MG63 (cell line): ENCODE results near the gene OSMR. TPM values are rescaled to one million over a fixed set of nuclear protein-coding genes. Genes with fewer than 3 reads are reported as not detected.

Experiments used
- DNase-seq: peaks from one replicate; pipeline ENCODE4 v3.0.0-alpha.2; 2020
- H3K27me3 ChIP-seq: fragments of 250-450 bp; sonication (Bioruptor Pico); 2 replicates; pipeline ENCODE4 v1.5.1; 2020; ENCODE audit warnings: mild to moderate bottlenecking, moderate library complexity
- H3K36me3 ChIP-seq: fragments of 250-450 bp; sonication (Bioruptor Pico); 2 replicates; pipeline ENCODE4 v1.5.1; 2020; ENCODE audit warnings: mild to moderate bottlenecking, moderate library complexity
- H3K4me3 ChIP-seq: fragments of 250-450 bp; sonication (Bioruptor Pico); 2 replicates; pipeline ENCODE4 v1.5.1; 2020; ENCODE audit warnings: mild to moderate bottlenecking, moderate library complexity
- H3K9me3 ChIP-seq: fragments of 250-450 bp; sonication (Bioruptor Pico); 2 replicates; pipeline ENCODE4 v1.5.1; 2020; ENCODE audit warnings: mild to moderate bottlenecking, moderate library complexity
- total RNA-seq: library from RNA; depleted of rRNA; stranded (reverse); fragments of >200 nt; shearing (Covaris generic); gene quantifications from 2 replicates; pipeline ENCODE4 v1.2.3, GENCODE V29; 2014; ENCODE audit warnings: low replicate concordance; rRNA removed

Gene OSMR
- 10.1 and 23.4 TPM in 2 replicates for total RNA-seq

DNA sequence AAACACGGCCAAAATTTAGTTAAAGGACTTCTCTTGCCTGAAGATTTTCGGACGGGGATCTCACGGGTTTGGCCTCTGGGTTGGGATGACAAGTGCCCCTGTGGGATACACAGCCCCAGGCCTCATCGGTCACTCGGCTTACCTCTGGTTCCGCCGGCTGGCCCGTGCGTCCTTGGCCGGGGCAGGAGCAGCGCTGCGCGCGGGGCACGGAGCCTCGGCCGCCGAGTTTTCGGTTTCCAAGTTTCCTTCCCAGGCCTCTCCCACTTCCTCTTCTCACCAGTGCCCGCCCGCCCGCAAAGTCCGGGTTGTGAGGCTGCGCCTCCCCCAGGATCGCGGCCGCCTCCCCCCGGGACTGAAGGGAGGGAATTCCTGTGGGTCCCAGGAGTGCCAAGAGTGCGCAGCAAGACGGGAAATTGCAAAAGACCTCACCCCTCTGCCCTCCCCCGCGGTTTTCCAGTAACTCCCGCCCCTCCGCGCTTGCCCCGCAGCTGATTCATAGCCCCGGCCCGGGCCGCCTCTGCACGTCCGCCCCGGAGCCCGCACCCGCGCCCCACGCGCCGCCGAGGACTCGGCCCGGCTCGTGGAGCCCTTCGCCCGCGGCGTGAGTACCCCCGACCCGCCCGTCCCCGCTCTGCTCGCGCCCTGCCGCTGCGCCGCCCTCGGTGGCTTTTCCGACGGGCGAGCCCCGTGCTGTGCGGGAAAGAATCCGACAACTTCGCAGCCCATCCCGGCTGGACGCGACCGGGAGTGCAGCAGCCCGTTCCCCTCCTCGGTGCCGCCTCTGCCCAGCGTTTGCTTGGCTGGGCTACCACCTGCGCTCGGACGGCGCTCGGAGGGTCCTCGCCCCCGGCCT lies at the start of gene OSMR:
Gene OSMR, plus strand, starts transcription at position 487 of the 853 bp plus-strand sequence. CDS start 23,033 bp downstream, outside the sequence.
- H3K27me3 ChIP-seq = no peaks in the 10 kb centered on the region
- H3K36me3 ChIP-seq = peaks cover 18% of the 10 kb centered on the region
- H3K9me3 ChIP-seq = peaks cover 7% of the 10 kb centered on the region; the same call in 1 of the 2 replicates
- peak; percentile 98 for DNase-seq
- H3K4me3 ChIP-seq = peak within 1 kb of the TSS; percentile 86

DNA sequence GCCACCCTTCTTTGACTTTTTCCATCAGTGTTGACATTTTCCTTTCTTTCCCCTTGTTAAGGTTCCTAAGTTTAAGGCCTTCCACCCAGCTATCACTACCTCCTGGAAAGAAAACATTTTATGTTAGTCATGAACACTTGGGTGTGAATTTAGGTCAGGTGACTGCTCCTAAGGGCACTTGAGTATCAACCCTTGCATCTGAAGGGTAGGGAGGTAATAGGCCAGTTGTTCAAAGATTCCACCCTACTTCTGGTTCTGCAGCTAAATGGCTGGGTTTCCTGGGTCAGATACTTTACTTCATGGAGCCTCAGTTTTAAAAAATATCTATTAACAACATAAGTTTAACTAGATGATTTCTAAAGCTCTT lies 49.1 kb upstream of the OSMR start:
- H3K4me3 ChIP-seq = no peak overlapping the region
- H3K36me3 ChIP-seq = no peaks in the 10 kb centered on the region
- H3K9me3 ChIP-seq = no peaks in the 10 kb centered on the region
- DNase-seq = no peak
- H3K27me3 ChIP-seq = no peaks in the 10 kb centered on the region

DNA sequence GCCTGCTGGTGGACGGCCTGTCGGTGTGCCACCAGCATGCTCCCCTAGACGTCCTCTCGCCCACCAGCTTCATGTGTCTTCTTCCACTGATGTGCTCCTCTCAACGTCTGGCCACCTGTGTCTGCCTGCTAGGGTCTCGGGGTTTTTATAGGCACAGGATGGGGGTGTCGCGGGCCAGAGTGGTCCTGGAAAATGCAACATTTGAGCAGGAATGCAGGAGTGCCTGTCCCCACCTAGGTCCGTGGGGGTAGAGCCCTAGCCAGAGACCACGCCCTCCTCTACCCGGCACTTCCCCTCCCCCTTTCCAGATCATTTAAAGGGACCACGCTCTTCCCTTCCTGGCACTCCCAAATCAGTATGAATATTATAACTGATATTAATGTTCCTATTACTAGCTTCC lies 48.0 kb upstream of the OSMR start:
- H3K9me3 ChIP-seq = no peaks in the 10 kb centered on the region
- no peaks in the 10 kb centered on the region for H3K36me3 ChIP-seq
- H3K4me3 ChIP-seq = no peak overlapping the region
- no peak for DNase-seq
- no peaks in the 10 kb centered on the region for H3K27me3 ChIP-seq

DNA sequence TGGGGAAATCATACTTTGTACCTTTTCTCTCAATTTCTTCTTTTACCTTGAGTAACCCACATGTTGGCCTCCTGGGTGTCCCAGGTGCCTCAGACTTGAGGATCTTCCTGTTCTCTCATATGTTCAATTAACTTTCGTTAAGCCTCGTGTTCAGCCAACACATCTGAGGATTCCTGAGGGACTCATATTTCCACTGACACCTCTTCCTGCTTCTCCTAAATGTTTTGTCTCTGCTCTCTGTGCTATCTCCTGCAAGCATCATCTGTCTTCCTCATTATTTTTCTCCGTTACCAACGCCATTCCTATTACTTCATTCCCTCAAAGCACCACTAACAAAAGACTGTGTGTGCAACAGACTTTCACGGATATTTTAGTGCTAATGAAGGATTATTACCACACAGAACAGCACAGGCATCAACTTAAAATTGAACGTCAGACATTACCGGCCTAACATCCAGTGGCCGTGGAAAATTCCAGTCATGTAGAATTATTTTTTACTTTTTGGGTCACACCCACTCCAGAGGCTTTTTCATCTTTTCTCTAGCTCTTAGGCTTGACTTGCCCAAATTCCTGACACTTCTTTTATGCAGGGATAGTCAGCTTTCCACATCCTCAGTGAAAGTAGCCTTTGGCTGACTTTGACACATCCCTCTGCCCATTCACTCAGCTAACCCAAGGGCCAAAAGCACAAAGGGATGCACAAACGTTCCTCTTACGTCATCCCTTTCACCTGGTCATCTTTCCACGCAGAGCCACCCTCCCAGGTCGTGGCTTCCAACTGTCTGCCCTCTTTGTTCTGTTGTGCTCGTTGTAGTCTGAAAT lies 46.0 kb upstream of the OSMR start:
- H3K27me3 ChIP-seq = no peaks in the 10 kb centered on the region
- H3K4me3 ChIP-seq = no peak overlapping the region
- H3K9me3 ChIP-seq = no peaks in the 10 kb centered on the region
- no peaks in the 10 kb centered on the region for H3K36me3 ChIP-seq
- no peak for DNase-seq

DNA sequence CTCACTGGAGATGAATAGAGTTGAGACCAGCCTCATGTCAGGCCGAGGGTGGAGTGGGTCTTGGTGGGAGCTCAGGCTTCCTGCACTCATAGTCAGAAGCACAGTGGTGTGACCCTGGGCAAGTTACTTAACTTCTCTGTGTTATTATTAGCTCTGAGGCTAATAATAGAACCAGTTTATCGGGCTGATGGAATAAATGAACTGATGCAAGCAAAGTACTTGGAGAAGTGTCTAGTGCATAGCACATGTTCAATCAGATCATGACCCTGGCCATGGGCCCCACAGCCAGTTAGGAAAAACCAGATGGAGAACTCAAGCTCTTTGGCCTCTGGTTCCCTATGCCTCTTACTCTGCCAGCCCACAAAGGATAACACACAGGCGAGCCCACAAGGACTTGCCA lies 45.3 kb upstream of the OSMR start:
- Histone ChIP-seq H3K36me3 (no peaks in the 10 kb centered on the region), H3K27me3 (no peaks in the 10 kb centered on the region), H3K9me3 (no peaks in the 10 kb centered on the region), H3K4me3 (no peak overlapping the region)
- DNase-seq = no peak

DNA sequence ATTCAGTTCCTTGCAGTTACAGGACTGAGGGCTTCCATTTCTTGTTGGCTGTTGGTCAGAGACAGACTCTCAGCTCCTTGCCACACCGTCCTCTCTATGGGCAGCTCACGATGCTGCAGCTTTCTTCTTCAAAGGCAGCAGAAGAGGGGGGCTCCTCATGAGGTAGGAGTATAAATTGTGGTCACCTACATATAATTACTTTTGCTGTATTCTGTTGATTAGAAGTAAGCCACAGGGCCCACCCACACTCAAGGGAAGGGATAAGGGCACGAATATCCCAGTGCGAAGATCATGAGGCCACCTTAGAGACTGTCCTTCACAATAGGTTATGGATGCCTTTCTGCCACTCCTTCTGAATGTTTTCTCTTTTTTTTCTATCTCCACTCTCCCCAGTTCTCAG lies 43.7 kb upstream of the OSMR start:
- Histone ChIP-seq H3K9me3 (no peaks in the 10 kb centered on the region), H3K27me3 (no peaks in the 10 kb centered on the region), H3K4me3 (no peak overlapping the region), H3K36me3 (no peaks in the 10 kb centered on the region)
- no peak for DNase-seq

DNA sequence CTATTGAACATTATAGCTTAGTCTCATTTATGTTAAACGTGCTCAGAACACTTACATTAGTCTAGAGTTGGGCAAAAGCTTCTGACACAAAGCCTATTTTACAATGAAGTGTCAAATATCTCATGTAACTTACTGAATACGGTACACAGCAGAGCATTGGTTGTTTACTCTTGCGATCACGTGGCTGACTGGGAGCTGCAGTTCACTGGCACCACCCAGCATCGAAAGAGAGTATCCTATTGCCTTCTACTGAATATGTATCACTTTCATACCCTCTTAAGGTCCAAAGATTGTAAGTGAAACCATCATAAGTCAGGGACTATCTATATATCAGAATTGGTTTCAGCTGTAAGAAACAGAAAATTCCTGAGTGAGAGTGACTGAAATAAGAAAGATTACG lies 42.6 kb upstream of the OSMR start:
- no peak for DNase-seq

DNA sequence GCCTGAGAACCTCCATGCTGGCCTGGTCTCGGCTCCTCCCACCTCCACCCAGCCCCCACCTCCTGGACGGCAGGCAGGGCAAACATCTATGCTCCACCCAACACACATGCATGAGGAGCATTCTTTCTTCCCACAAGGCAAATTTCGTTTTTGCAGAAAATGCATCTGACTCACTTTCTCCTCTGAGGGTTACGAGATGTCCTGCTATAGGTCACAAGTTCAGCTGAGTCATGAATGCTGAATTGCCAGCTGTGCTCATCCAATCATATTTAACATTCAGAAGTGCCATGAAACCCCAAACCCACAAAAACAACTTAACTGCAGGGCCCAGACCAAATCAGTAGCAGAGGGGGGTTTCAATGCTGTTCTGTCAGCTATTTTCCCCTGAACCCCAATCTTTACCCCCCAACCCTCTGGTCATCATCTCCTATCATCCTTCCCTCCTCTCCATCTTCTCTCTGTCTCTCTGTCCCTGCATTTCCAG lies 39.0 kb upstream of the OSMR start:
- Histone ChIP-seq H3K36me3 (no peaks in the 10 kb centered on the region), H3K4me3 (no peak overlapping the region), H3K27me3 (no peaks in the 10 kb centered on the region), H3K9me3 (no peaks in the 10 kb centered on the region)
- peak; percentile 43 for DNase-seq

More for the DNA sequence above, 42.6 kb upstream of the OSMR start:
- H3K36me3 ChIP-seq = no peaks in the 10 kb centered on the region
- no peaks in the 10 kb centered on the region for H3K9me3 ChIP-seq
- H3K27me3 ChIP-seq = no peaks in the 10 kb centered on the region
- H3K4me3 ChIP-seq = no peak overlapping the region

DNA sequence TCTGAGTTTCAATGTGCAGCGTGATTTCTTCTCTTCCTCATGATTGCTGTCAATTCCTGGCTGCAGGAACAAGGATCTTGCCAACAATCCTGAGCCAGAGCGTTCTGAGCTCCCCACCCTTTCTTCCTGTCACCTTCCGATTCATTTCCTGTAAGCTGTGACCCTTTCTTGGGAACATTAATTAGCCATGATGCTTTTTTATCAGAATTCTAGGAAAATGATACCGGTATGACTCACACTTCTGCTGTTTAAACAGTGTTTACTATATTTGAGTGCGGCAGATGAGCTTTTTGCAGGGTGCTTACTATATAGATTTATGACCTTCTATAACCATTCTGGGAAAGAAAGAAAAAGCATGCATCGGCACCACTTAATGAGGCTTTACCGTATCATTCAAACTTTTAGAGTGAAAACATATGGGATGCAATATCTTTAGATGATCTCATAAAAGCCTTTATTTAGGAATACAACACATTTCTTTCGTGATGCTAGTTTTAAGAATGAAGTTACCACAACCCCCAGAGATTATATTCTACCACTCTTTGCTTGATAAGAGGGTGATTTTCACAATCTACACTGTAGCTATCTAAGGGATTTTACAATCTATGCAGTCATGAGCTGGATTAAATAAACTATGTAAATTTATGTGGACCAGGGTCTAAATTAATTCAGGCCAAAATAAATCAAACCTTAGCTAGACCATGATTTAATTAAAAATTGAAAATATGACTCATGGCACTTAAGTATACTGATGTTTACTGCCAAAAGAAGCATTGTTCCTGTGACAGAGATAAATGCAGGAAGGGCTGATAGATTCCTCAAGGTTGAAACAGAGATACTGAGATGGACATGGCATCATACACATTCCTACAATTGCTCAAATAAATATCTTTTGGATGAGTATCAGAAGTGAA lies 38.0 kb upstream of the OSMR start:
- DNase-seq = peak; percentile 11
- Histone ChIP-seq H3K27me3 (no peaks in the 10 kb centered on the region), H3K36me3 (no peaks in the 10 kb centered on the region), H3K4me3 (no peak overlapping the region), H3K9me3 (no peaks in the 10 kb centered on the region)

DNA sequence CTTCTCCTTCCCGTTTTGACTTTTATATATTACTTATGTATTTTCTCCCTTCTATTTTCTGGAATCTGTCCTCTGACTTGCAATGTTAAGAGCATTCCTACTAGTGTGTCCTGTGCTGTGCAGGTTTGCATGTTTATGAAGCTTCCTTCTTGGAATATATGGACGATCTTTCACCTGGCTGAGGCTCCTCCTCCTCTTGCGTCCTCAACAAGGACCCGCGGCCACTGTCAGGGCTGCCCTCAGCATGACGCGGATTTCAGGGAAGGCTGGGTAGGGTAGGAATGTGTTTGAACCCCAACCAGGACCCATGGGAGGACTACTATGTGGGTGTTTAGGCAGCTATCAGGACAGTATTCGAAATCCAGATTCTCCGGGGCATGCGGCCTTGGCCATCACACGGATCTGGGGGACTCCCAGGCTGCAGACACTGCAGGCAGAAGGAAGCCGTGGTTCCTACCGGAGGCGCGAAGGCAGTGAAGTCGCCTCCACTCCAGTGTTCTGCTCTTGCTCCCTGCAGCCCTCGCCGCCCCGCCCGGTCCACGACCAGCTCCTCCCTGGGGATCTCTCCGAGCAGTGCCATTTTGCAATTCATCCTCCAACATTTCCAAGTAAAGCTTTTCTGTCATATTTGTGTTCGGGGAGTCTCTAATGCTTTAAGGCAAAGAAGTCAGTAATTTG lies 37.0 kb upstream of the OSMR start:
- no peaks in the 10 kb centered on the region for H3K9me3 ChIP-seq
- no peaks in the 10 kb centered on the region for H3K36me3 ChIP-seq
- H3K27me3 ChIP-seq = no peaks in the 10 kb centered on the region
- DNase-seq = no peak
- H3K4me3 ChIP-seq = no peak overlapping the region

DNA sequence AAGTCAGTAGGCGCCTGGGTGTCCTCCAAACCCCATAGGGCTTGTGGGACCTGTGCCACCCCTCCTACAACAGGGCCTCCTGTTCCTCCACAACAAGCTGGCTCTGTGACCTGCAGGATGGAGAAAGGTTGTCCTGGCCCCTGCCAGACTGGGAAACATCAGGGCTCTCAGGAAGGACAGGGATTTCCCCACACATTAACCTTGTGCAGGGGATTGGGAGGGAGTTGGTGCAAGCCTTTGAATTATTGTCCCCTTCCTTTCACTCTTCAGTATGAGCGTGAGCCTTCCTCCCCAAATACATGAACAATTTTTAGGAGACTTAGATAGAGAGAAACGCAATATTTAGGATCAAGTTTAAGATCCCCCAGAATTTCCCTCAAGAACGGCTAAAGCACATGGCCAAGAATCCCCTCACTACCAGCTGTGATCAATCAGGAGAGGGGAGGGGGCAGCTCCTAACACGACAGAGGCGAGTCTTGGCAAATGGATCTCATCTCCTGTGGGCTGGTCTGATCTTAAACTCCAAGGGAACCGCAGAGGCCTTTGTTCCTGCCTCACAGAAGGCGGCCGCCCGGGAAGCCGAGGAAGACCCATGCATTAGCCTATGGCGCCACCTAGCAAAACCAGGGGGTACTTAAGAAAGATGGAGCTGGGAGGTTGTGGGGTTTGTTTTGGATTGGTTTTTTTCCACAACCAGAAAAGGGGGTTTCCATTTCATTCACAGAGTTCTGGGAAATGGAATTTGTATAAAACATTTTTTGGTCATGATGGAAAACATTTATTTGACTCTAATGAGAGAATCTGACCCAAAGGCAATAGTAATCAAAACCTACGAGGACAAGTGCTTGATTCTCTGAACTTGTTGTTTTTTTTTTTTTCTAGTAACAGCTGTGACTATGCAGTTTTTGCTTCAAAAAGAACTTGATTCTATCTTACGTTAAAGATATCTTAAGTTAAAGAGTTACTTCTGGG lies 36.1 kb upstream of the OSMR start:
- DNase-seq = peak; percentile 71
- no peaks in the 10 kb centered on the region for H3K27me3 ChIP-seq
- H3K9me3 ChIP-seq = no peaks in the 10 kb centered on the region
- no peak overlapping the region for H3K4me3 ChIP-seq
- no peaks in the 10 kb centered on the region for H3K36me3 ChIP-seq

DNA sequence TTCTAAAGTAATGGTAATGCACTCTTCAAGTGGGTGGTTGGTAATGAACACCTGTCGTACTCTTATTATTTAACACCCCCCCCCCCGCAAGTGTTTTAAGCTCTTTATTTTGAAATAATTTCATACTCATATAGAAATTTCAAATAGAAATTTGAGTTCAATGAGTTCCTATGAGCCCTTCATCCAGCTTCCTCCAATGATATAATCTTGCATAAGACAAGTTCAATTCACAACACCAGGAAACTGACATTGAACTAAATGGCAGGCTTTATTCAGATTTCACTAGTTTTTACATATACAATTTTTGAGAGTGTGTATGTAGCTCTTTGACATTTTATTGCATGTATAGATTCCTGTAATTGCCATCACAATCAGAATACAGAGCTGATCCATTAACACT lies 30.9 kb upstream of the OSMR start:
- H3K4me3 ChIP-seq = no peak overlapping the region
- H3K36me3 ChIP-seq = 0 out of 2 replicates have a peak, but pooled peaks cover 2% of the 10 kb centered on the region
- H3K9me3 ChIP-seq = 0 out of 2 replicates have a peak, but pooled peaks cover 2% of the 10 kb centered on the region
- no peak for DNase-seq
- no peaks in the 10 kb centered on the region for H3K27me3 ChIP-seq

DNA sequence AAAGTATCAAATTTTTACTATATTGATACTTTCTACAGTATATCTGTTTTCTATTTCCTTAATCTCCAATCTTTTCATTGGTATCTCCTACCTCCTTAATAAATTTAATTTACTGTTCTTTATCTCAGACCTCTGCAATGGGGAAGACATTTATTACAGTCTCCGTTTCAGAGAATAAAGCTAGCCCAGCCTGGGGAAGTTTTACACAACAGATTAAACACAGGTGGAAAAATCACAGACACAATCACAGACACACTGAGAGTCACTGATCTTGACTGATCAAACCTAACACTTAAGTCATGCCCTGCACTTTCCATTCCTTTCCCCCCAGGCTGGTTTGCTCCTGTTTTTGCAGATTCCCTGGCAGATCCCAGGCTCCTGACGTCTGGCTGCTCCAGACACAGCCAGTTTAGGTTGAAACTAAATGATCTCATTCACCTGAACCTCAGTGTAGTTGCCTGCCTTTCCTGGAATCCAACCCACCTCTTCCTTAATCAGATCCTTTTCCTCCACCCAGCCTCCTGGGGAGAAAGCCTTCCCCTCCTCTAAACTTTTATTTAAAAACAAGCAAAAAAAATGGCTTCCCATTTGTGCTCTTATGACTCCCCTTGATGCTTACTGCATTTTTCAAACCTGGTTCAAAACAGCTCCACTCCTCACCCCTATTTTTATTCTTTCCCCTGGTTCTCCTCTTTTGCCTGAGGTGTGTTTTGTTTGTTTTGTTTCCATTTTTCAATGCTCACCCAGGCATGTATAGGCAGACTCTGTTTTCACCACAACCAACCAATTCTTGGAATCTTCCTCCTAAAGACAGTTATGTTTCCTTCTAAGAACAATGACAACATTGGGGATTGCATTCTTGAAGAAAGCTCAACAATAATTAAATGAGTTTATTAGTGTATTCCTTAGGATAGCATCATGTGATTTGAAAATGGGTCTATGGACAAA lies 29.5 kb upstream of the OSMR start:
- Histone ChIP-seq H3K9me3 (0 out of 2 replicates have a peak, but pooled peaks cover 3% of the 10 kb centered on the region), H3K36me3 (0 out of 2 replicates have a peak, but pooled peaks cover 2% of the 10 kb centered on the region), H3K4me3 (no peak overlapping the region), H3K27me3 (no peaks in the 10 kb centered on the region)
- no peak for DNase-seq

DNA sequence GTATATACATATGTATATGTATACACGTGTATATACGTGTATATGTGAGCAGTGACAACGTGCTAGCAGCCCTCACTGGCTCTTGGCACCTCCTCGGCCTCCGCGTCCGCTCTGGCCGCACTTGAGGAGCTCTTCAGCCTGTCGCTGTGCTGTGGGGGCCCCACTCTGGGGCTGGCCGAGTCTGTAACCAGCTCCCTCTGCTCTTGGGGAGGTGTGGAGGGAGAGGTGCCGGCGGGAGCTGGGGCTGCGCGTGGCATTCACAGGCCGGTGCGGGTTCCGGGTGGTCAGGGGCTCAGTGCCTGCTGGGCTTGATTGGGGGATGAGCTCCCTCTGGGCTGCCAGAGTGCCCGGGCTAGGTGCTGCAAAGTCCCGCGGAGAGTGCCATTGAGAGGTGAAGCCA lies 24.1 kb upstream of the OSMR start:
- H3K36me3 ChIP-seq = peaks cover 11% of the 10 kb centered on the region
- DNase-seq = no peak

More for the DNA sequence above, 24.1 kb upstream of the OSMR start:
- H3K9me3 ChIP-seq = 0 out of 2 replicates have a peak, but pooled peaks cover 3% of the 10 kb centered on the region
- no peaks in the 10 kb centered on the region for H3K27me3 ChIP-seq
- no peak overlapping the region for H3K4me3 ChIP-seq
